ENCODE data around the gene RRP15. TPM values are rescaled to one million over a fixed set of nuclear protein-coding genes. Genes with fewer than 3 reads are reported as not detected.

The RRP15 gene
- total and polyA plus RNA-seq, 11 donors: 4.1 to 25.3 (median 17.6) TPM

- Histone ChIP-seq H3K27me3 (peaks cover 0 to 14% (median 0%) of the 10 kb centered on the region in 9 donors), H3K9me3 (no peaks in the 10 kb centered on the region), H3K4me1 (no peaks in the 10 kb centered on the region), H3K4me3 (no peak overlapping the region), H3K27ac (no peak overlapping the region), H3K36me3 (no peaks in the 10 kb centered on the region)
- WGBS, 4 donors: 74 to 83% (median 79%) methylated on average over 6 of the region's 6 CpGs
- ATAC-seq (no peak), DNase-seq (no peak)
- intact Hi-C loops (cut with DNase I): no loop called here
- TF ChIP-seq CTCF (IDR thresholded peaks at IDR 0.05) (no peak), POLR2A (IDR thresholded peaks at IDR 0.05) (no peak)
Observed at GRCh38 chr1:218249338-218250140, 35.6 kb upstream of the RRP15 start.

GRCh38 chr1:218250492-218250891 is 34.6 kb upstream of the RRP15 start:
- TF ChIP-seq POLR2A (IDR thresholded peaks at IDR 0.05) (no peak), CTCF (IDR thresholded peaks at IDR 0.05) (no peak)
- 65 to 82% (median 80%) methylated on average over 4 of the region's 4 CpGs for WGBS, 4 donors
- intact Hi-C loops (cut with DNase I): no loop called here
- Histone ChIP-seq H3K9me3 (no peaks in the 10 kb centered on the region), H3K4me3 (no peak overlapping the region), H3K27me3 (peaks cover 0 to 14% (median 0%) of the 10 kb centered on the region in 9 donors), H3K4me1 (no peaks in the 10 kb centered on the region), H3K27ac (no peak overlapping the region), H3K36me3 (no peaks in the 10 kb centered on the region)
- no peak for DNase-seq
- no peak for ATAC-seq

GRCh38 chr1:218254296-218254946 is 30.7 kb upstream of the RRP15 start:
- 59 to 72% (median 61%) methylated on average over 8 of the region's 8 CpGs for WGBS, 4 donors
- H3K36me3 ChIP-seq: no peaks in the 10 kb centered on the region
- peaks cover 0 to 5% (median 0%) of the 10 kb centered on the region in 9 donors for H3K27me3 ChIP-seq
- H3K9me3 ChIP-seq: peaks cover 0 to 17% (median 7%) of the 10 kb centered on the region in 12 donors
- no peak for DNase-seq
- H3K4me3 ChIP-seq: no peak overlapping the region
- no peak for ATAC-seq
- TF ChIP-seq CTCF (IDR thresholded peaks at IDR 0.05) (no peak), POLR2A (IDR thresholded peaks at IDR 0.05) (no peak)
- intact Hi-C loops (cut with DNase I): no loop called here
- H3K27ac ChIP-seq: no peak overlapping the region
- H3K4me1 ChIP-seq: no peaks in the 10 kb centered on the region

- DNase-seq (no peak), ATAC-seq (no peak)
- Histone ChIP-seq H3K27me3 (peaks cover 0 to 5% (median 0%) of the 10 kb centered on the region in 9 donors), H3K36me3 (no peaks in the 10 kb centered on the region), H3K4me3 (no peak overlapping the region), H3K9me3 (peaks cover 0 to 23% (median 11%) of the 10 kb centered on the region in 12 donors), H3K27ac (no peak overlapping the region), H3K4me1 (no peaks in the 10 kb centered on the region)
- 52 to 72% (median 63%) methylated on average over 2 of the region's 2 CpGs for WGBS, 4 donors
- intact Hi-C loops (cut with DNase I): no loop called here
- TF ChIP-seq CTCF (IDR thresholded peaks at IDR 0.05): no peak
- no peak for TF ChIP-seq POLR2A (IDR thresholded peaks at IDR 0.05)
Observed at GRCh38 chr1:218255090-218255489, 30.0 kb upstream of the RRP15 start.
